ENCODE measurements around the gene PITPNM1. TPM values are rescaled to one million over a fixed set of nuclear protein-coding genes. Genes with fewer than 3 reads are reported as not detected.
"Not testable (repeated sequence)": the region's sequence is repeated elsewhere in the genome, so short reads cannot be mapped to it uniquely, and the experiment has no call there.

PITPNM1 gene
- total RNA-seq, 1 experiment from 2014 or later = 70.4 TPM

DNA sequence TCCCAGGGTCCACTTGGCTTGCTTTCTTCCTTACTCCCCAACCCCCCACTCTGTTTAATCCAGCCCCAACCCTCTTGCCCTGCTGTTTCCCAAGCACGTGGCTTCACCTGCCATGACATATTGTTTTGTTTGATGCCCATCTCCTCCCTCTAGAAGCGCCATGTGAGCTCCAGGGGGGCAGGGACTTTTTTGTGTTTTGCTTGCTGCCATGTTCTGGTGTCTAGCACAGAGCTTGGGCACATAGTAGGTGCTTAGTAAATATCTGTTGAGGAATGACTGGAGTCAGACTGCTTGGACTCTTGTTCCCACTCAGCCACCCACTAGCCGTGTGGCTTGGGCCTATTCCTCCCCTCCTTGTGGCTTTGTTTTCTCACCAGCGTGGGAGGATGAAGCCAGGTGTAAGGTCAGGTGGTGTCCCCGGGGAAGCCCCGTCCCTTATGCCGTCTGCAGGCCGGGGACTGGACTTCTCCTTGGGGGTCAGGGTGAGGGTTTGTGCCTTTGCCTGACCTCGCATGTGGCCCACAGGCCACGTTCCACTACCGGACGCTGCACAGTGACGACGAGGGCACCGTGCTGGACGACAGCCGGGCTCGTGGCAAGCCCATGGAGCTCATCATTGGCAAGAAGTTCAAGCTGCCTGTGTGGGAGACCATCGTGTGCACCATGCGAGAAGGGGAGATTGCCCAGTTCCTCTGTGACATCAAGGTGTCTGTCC is 18.5 kb downstream of the PITPNM1 start:
- ChIA-PET CTCF (no interaction called here), POLR2A (interaction anchor here (0.6 kb wide), 1 partner anchor 186 kb away, joined by 7 read pairs; no protein-coding TSS in a partner anchor)
- DNase-seq (ENCODE audit: low read depth, low spot score) (no peak), ATAC-seq (no peak)
- H3K4me3 ChIP-seq (ENCODE audit: low read depth in 2 of 2, low read length in 2 of 2) = no peak overlapping the region
- H3K9me3 ChIP-seq (ENCODE audit: control insufficient read depth, insufficient read depth, low read depth, low read length) = no peaks in the 10 kb centered on the region
- TF ChIP-seq POLR2AphosphoS5 (IDR thresholded peaks at IDR 0.05; ENCODE audit: low read depth, low read length) (no peak), TCF7L2 (IDR thresholded peaks at IDR 0.05; ENCODE audit: low read depth, low read length) (no peak), SIN3A (IDR thresholded peaks at IDR 0.05; ENCODE audit: borderline replicate concordance, insufficient read depth, low read depth, low read length) (no peak)
- no TSS peak for BruUV-seq (replicated peaks)
- H3K27me3 ChIP-seq (ENCODE audit: control insufficient read depth, insufficient read depth, low read length) = no peaks in the 10 kb centered on the region
- H3K4me1 ChIP-seq (ENCODE audit: control insufficient read depth, insufficient read depth, low read length) = peaks cover 15% of the 10 kb centered on the region; the same call in 1 of the 2 replicates
- intact Hi-C loops (cut with micrococcal nuclease; ENCODE audit: unreplicated experiment) (no loop called here), in situ Hi-C loops (cut with HindIII; ENCODE audit: low pct_unique_long_range_greater_than_20kb, low sequenced_read_pairs) (no loop called here)
- no peaks in the 10 kb centered on the region for H3K36me3 ChIP-seq (ENCODE audit: control insufficient read depth, insufficient read depth, low read length)
- H3K27ac ChIP-seq (ENCODE audit: low read length) = no peak overlapping the region

DNA sequence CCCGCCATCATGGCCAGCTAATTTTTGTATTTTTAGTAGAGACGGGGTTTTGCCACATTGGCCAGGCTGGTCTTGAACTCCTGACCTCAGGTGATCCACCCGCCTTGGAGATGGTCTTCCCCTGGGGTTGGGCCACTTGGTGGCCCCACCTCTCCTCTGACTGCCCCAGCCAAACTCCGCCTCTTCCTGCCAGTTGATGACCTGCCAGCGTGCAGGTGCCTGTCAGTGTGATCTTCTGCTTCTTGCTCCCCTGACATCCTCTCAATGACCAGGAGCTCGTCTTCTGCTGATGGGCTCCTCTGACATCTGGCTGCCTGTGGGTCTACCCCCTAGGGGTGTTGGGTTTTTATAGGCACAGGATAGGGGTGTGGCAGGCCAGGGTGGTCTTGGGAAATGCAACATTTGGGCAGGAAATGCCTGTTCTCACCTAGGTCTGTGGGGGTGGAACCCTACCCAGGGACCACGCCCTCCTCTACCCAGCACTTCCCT is 19.2 kb downstream of the PITPNM1 start:
- H3K27ac ChIP-seq (ENCODE audit: low read length) = not testable (repeated sequence)

GRCh38 chr11:67484847-67485311 is 20.3 kb downstream of the PITPNM1 start:
- ChIA-PET POLR2A (no interaction called here), CTCF (no interaction called here)
- ATAC-seq = no peak
- Histone ChIP-seq H3K9me3 (ENCODE audit: control insufficient read depth, insufficient read depth, low read depth, low read length) (no peaks in the 10 kb centered on the region), H3K4me1 (ENCODE audit: control insufficient read depth, insufficient read depth, low read length) (peaks cover 15% of the 10 kb centered on the region; the same call in 1 of the 2 replicates), H3K27me3 (ENCODE audit: control insufficient read depth, insufficient read depth, low read length) (no peaks in the 10 kb centered on the region), H3K27ac (ENCODE audit: low read length) (no peak overlapping the region), H3K36me3 (ENCODE audit: control insufficient read depth, insufficient read depth, low read length) (no peaks in the 10 kb centered on the region), H3K4me3 (ENCODE audit: low read depth in 2 of 2, low read length in 2 of 2) (no peak overlapping the region)
- no peak for TF ChIP-seq SIN3A (IDR thresholded peaks at IDR 0.05; ENCODE audit: borderline replicate concordance, insufficient read depth, low read depth, low read length)
- no peak for TF ChIP-seq TCF7L2 (IDR thresholded peaks at IDR 0.05; ENCODE audit: low read depth, low read length)
- no peak for TF ChIP-seq POLR2AphosphoS5 (IDR thresholded peaks at IDR 0.05; ENCODE audit: low read depth, low read length)
- TF ChIP-seq, protein P1, sequence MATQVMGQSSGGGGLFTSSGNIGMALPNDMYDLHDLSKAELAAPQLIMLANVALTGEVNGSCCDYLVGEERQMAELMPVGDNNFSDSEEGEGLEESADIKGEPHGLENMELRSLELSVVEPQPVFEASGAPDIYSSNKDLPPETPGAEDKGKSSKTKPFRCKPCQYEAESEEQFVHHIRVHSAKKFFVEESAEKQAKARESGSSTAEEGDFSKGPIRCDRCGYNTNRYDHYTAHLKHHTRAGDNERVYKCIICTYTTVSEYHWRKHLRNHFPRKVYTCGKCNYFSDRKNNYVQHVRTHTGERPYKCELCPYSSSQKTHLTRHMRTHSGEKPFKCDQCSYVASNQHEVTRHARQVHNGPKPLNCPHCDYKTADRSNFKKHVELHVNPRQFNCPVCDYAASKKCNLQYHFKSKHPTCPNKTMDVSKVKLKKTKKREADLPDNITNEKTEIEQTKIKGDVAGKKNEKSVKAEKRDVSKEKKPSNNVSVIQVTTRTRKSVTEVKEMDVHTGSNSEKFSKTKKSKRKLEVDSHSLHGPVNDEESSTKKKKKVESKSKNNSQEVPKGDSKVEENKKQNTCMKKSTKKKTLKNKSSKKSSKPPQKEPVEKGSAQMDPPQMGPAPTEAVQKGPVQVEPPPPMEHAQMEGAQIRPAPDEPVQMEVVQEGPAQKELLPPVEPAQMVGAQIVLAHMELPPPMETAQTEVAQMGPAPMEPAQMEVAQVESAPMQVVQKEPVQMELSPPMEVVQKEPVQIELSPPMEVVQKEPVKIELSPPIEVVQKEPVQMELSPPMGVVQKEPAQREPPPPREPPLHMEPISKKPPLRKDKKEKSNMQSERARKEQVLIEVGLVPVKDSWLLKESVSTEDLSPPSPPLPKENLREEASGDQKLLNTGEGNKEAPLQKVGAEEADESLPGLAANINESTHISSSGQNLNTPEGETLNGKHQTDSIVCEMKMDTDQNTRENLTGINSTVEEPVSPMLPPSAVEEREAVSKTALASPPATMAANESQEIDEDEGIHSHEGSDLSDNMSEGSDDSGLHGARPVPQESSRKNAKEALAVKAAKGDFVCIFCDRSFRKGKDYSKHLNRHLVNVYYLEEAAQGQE (IDR thresholded peaks at IDR 0.05; ENCODE audit: insufficient read depth in 1 of 2, low read depth in 2 of 2, low read length in 1 of 2) = no peak
- TF ChIP-seq CTCF (IDR thresholded peaks at IDR 0.05) = no peak
- in situ Hi-C loops (cut with HindIII; ENCODE audit: low pct_unique_long_range_greater_than_20kb, low sequenced_read_pairs) = no loop called here
- no peak for DNase-seq (ENCODE audit: low read depth, low spot score)
- intact Hi-C loops (cut with micrococcal nuclease; ENCODE audit: unreplicated experiment) = no loop called here
- no TSS peak for BruUV-seq (replicated peaks)

More for the DNA sequence above, 19.2 kb downstream of the PITPNM1 start:
- POLR2A ChIA-PET; intact Hi-C loops (cut with micrococcal nuclease; ENCODE audit: unreplicated experiment); DNase-seq (ENCODE audit: low read depth, low spot score); CTCF ChIA-PET; H3K4me3 ChIP-seq (ENCODE audit: low read depth in 2 of 2, low read length in 2 of 2); BruUV-seq (replicated peaks); H3K9me3 ChIP-seq (ENCODE audit: control insufficient read depth, insufficient read depth, low read depth, low read length); H3K27me3 ChIP-seq (ENCODE audit: control insufficient read depth, insufficient read depth, low read length); H3K36me3 ChIP-seq (ENCODE audit: control insufficient read depth, insufficient read depth, low read length); in situ Hi-C loops (cut with HindIII; ENCODE audit: low pct_unique_long_range_greater_than_20kb, low sequenced_read_pairs); ATAC-seq: not testable (repeated sequence)
- H3K4me1 ChIP-seq (ENCODE audit: control insufficient read depth, insufficient read depth, low read length) = peaks cover 15% of the 10 kb centered on the region; the same call in 1 of the 2 replicates

Data from Panc1 (cell line).